Body of pancreas (tissue), 4 donors: Measurements from ENCODE around the gene GPR108. TPM values are rescaled to one million over a fixed set of nuclear protein-coding genes. Genes with fewer than 3 reads are reported as not detected.

Experiments used
- ATAC-seq: fragments of 150-250 bp; one replicate; pipeline ENCODE4 v1.9.1; 2016
- DNase-seq, 4 donors: peaks; one replicate each; pipeline ENCODE4 v3.0.0-alpha.2; 2019
- H3K27ac ChIP-seq, 4 donors: fragments of 200-600 bp; sonication (generic); 1 replicate in 3 of 4; 2 replicates in 1 of 4; pipeline versions ENCODE4 v1.5.1 to v1.6.1; 2016 to 2019; ENCODE audit warnings: mild to moderate bottlenecking in 1 of 4, mixed read lengths in 1 of 4, moderate library complexity in 1 of 4
- H3K27me3 ChIP-seq, 2 donors: fragments of 200-600 bp; sonication (generic); one replicate each; pipeline ENCODE4 v1.6.0; 2016; ENCODE audit warnings: mild to moderate bottlenecking in 1 of 2
- H3K36me3 ChIP-seq, 2 donors: fragments of 200-600 bp; sonication (generic); replicated peaks in 1 of 2; 2 replicates each; pipeline ENCODE4 v1.5.1; 2016; ENCODE audit warnings: low read depth in 2 of 2; ENCODE audit not compliant: insufficient read depth in 1 of 2
- H3K4me1 ChIP-seq: fragments of 200-600 bp; sonication (generic); one replicate; pipeline ENCODE4 v1.6.0; 2016
- H3K4me3 ChIP-seq, 2 donors: fragments of 200-600 bp; sonication (generic); 1 replicate in 1 of 2; 2 replicates in 1 of 2; pipeline ENCODE4 v1.5.1; 2016 to 2019
- H3K9me3 ChIP-seq, 3 donors: fragments of 200-600 bp; sonication (generic); 1 replicate in 2 of 3; 2 replicates in 1 of 3; pipeline ENCODE4 v1.5.1; 2016
- POLR2A ChIP-seq, 3 donors: fragments of 450-650 bp; IDR thresholded peaks; one replicate each; pipeline ENCODE4 v1.6.1; 2016; ENCODE audit warnings: antibody characterized with exemption in 3 of 3, mild to moderate bottlenecking in 2 of 3
- WGBS, 2 donors: methylation state at CpG; one replicate each; pipeline ENCODE4 v1.1.5; 2017; 5-methylcytosine and 5-hydroxymethylcytosine counted together
- intact Hi-C: fragments of 100-400 bp; cut with DNase I; formaldehyde crosslinking; loops from one replicate; pipeline ENCODE4 v1.15.1; 2023
- total RNA-seq, 2 donors: library from RNA; depleted of rRNA; stranded (reverse); fragments of >200 nt; gene quantifications; one replicate each; pipeline ENCODE4 v1.1.0, GENCODE V29; 2016
- TF ChIP-seq, protein P1 (sequence below), 7 experiments: fragments of 450-650 bp in 4 of 7; fragments of 200-600 bp in 3 of 7; sonication (generic) in 3 of 7; IDR thresholded peaks; one replicate each; pipeline ENCODE4 v1.5.1; 2016 to 2019; ENCODE audit warnings: antibody characterized with exemption in 7 of 7

The GPR108 gene
- total RNA-seq, 2 donors from 2014 or later: 68.2 to 75.8 TPM

DNA sequence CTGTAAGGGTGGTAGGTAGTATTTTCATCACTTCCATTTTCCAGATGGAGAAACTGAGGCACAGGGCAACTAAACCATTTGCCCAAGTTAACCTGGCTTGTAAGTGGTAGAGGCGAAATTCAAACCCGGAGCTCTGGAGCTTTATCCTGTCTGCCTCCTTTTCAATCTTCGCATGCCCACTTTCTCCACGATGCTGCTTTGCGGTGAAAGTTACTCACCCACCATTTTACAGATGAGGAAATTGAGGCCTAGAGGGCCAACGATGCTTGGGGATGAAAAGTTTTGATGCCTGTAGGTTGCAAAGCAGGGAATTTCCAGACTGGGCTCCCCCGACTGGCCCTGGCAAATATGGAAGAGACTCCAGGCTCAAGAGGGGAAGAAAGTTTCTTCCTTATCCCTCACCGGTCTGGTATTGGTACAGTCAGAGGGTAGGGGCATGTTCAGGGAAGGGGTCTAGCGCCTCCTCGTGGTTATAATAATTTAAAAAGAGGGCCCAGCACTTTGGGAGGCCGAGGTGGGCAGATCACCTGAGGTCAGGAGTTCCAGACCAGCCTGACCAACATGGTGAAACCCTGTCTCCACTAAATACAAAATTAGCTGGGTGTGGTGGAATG is 31.7 kb upstream of the GPR108 start:
- no peaks in the 10 kb centered on the region for H3K36me3 ChIP-seq
- no peak overlapping the region for H3K4me3 ChIP-seq
- TF ChIP-seq, protein P1, sequence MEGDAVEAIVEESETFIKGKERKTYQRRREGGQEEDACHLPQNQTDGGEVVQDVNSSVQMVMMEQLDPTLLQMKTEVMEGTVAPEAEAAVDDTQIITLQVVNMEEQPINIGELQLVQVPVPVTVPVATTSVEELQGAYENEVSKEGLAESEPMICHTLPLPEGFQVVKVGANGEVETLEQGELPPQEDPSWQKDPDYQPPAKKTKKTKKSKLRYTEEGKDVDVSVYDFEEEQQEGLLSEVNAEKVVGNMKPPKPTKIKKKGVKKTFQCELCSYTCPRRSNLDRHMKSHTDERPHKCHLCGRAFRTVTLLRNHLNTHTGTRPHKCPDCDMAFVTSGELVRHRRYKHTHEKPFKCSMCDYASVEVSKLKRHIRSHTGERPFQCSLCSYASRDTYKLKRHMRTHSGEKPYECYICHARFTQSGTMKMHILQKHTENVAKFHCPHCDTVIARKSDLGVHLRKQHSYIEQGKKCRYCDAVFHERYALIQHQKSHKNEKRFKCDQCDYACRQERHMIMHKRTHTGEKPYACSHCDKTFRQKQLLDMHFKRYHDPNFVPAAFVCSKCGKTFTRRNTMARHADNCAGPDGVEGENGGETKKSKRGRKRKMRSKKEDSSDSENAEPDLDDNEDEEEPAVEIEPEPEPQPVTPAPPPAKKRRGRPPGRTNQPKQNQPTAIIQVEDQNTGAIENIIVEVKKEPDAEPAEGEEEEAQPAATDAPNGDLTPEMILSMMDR (IDR thresholded peaks at IDR 0.05): peak; percentile 13 to 54 (median 33)
- TF ChIP-seq POLR2A (IDR thresholded peaks at IDR 0.05): no peak
- H3K27ac ChIP-seq: no peak overlapping the region
- peaks cover 39% of the 10 kb centered on the region for H3K4me1 ChIP-seq
- H3K27me3 ChIP-seq: no peaks in the 10 kb centered on the region
- no peak for ATAC-seq
- intact Hi-C loops: no loop called here
- WGBS, 2 donors: 49 to 56% methylated on average over 11 of the region's 11 CpGs
- H3K9me3 ChIP-seq: no peaks in the 10 kb centered on the region
- peak in 1 of 4 donors; percentile 26 for DNase-seq

GRCh38 chr19:6768236-6768785 is 30.9 kb upstream of the GPR108 start:
- H3K4me1 ChIP-seq: peaks cover 39% of the 10 kb centered on the region
- ATAC-seq (no peak), DNase-seq (no peak)
- intact Hi-C loops: no loop called here
- TF ChIP-seq POLR2A (IDR thresholded peaks at IDR 0.05): no peak
- no peaks in the 10 kb centered on the region for H3K27me3 ChIP-seq
- peak overlapping the region; percentile 45 to 93 (median 88) for H3K27ac ChIP-seq
- H3K9me3 ChIP-seq: no peaks in the 10 kb centered on the region
- no peak overlapping the region for H3K4me3 ChIP-seq
- 57 to 65% methylated on average over 8 of the region's 8 CpGs for WGBS, 2 donors
- no peaks in the 10 kb centered on the region for H3K36me3 ChIP-seq

DNA sequence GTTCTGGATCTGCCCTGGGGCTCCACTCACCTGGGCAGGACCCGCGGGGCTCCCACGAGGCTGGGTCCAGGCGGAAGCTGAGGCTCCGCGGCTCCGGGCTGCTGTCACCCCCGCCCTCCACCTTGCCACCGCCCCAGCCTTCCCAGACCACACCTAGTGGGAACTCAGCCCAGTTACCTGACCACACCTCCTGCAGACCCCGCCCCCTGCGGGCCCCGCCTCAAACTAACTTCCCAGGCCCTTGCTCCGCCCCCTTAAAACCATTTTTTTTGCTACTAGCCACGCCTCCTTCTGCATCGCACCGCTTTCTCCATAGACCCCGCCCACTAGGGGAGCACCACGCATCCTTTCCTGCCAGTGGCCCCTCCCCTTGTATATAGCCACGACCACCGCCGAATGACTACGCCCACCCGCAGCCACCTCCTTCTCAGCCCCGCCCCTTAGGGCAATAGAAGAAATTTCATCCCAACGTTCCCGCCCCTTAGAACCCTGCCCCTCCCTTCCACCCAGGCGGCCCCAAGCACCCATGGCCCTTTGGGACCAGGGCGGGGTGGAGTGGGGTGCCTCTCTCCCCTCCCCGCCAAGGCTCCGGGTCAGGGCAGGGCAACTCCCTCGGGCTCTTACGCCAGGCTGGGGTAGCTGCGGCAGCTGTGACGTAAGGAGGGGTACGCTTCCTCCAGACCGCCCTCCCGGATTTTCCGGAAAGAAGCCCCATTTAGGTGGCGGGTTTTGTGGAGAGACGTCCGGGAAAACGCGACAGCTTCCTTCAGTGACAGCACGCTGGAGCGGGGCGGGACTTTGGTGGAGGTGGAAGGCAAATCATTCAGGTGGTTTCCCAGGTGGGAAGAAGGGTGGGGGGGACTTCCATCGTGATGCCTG is 30.2 kb upstream of the GPR108 start, which contains the start of gene SH2D3A:
TSS of gene SH2D3A (minus strand) at position 79 of the 879 bp plus-strand sequence. CDS start 3,687 bp downstream, outside the sequence.
- no peaks in the 10 kb centered on the region for H3K9me3 ChIP-seq
- DNase-seq: peak; percentile 95 to 97 (median 96)
- WGBS, 2 donors: 5 to 9% methylated on average over 32 to 46 of the region's 47 CpGs
- no peaks in the 10 kb centered on the region for H3K27me3 ChIP-seq
- H3K27ac ChIP-seq: peak within 1 kb of the TSS; percentile 87 to 93 (median 91)
- peak; percentile 87 for ATAC-seq
- intact Hi-C loops: no loop called here
- TF ChIP-seq, protein P1 (IDR thresholded peaks at IDR 0.05): peak in 3 of 7 experiments; percentile 11 to 28 (median 20)
- TF ChIP-seq POLR2A (IDR thresholded peaks at IDR 0.05): peak; percentile 84 to 95 (median 95)
- peaks cover 39% of the 10 kb centered on the region for H3K4me1 ChIP-seq
- no peaks in the 10 kb centered on the region for H3K36me3 ChIP-seq
- H3K4me3 ChIP-seq: peak within 1 kb of the TSS; percentile 21 to 41

DNA sequence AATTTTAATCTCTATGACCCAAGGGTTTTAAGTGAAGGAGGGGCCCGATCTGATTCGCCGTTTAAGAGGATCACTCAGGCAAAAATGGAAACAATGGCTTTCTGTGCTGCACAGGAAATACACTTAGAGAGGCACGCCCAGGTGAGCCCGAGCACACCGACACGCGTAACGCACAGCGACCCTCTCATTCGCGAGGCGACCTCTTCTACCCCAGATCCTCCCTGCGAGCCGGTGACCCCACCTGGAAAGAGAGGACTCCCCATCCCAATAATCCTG is 29.6 kb upstream of the GPR108 start:
- no peaks in the 10 kb centered on the region for H3K9me3 ChIP-seq
- ATAC-seq (peak; percentile 36), DNase-seq (peak in 1 of 4 donors; percentile 61)
- H3K27ac ChIP-seq: peak overlapping the region; percentile 87 to 93 (median 91)
- no peaks in the 10 kb centered on the region for H3K27me3 ChIP-seq
- TF ChIP-seq, protein P1 (IDR thresholded peaks at IDR 0.05): no peak
- no peak for TF ChIP-seq POLR2A (IDR thresholded peaks at IDR 0.05)
- H3K4me1 ChIP-seq: peaks cover 39% of the 10 kb centered on the region
- no peaks in the 10 kb centered on the region for H3K36me3 ChIP-seq
- peak overlapping the region; percentile 21 to 41 for H3K4me3 ChIP-seq
- intact Hi-C loops: no loop called here
- 0% methylated on average over 7 to 15 of the region's 15 CpGs for WGBS, 2 donors
